GM23338 (cell line): Measurements from ENCODE around the gene BLACAT1. TPM values are rescaled to one million over a fixed set of nuclear protein-coding genes. Genes with fewer than 3 reads are reported as not detected.

Experiments used
- ATAC-seq: fragments of 200-7000 bp; cut with Tn5 transposase; 3 replicates; pipeline ENCODE4 v1.9.1; 2020
- DNase-seq: peaks from one replicate; pipeline ENCODE4 v3.0.0-alpha.2; 2015; ENCODE audit warnings: low spot score
- H2AFZ ChIP-seq: fragments of 200-600 bp; sonication (generic); 2 replicates; pipeline ENCODE4 v1.8.0; 2016; ENCODE audit warnings: antibody characterized with exemption, mild to moderate bottlenecking, moderate library complexity
- H3F3A ChIP-seq: fragments of 200-600 bp; sonication (generic); replicated peaks from 2 replicates; pipeline ENCODE4 v1.8.0; 2017; ENCODE audit warnings: antibody characterized with exemption, mixed run types, low read depth
- H3K27ac ChIP-seq: fragments of 200-600 bp; sonication (generic); 2 replicates; pipeline ENCODE4 v1.6.1; 2016; ENCODE audit warnings: low read depth
- H3K27me3 ChIP-seq: fragments of 200-600 bp; sonication (generic); 2 replicates; pipeline ENCODE4 v1.8.0; 2016; ENCODE audit warnings: mild to moderate bottlenecking, mixed run types, moderate library complexity; ENCODE audit not compliant: insufficient read depth
- H3K36me3 ChIP-seq: fragments of 200-600 bp; sonication (generic); 2 replicates; pipeline ENCODE4 v1.8.0; 2016; ENCODE audit warnings: mild to moderate bottlenecking; ENCODE audit not compliant: insufficient read depth
- H3K4me1 ChIP-seq: fragments of 200-600 bp; sonication (generic); 2 replicates; pipeline ENCODE4 v1.8.0; 2016; ENCODE audit warnings: mild to moderate bottlenecking, moderate library complexity; ENCODE audit not compliant: insufficient read depth
- H3K4me2 ChIP-seq: fragments of 200-600 bp; sonication (generic); 2 replicates; pipeline ENCODE4 v1.7.1; 2017; ENCODE audit warnings: mixed run types
- H3K4me3 ChIP-seq: fragments of 200-600 bp; sonication (generic); 2 replicates; pipeline ENCODE4 v1.6.1; 2016; ENCODE audit warnings: mixed run types
- H3K79me2 ChIP-seq: fragments of 200-600 bp; sonication (generic); replicated peaks from 2 replicates; pipeline ENCODE4 v1.8.0; 2017; ENCODE audit warnings: mild to moderate bottlenecking; ENCODE audit not compliant: insufficient read depth
- H3K9me2 ChIP-seq: fragments of 200-600 bp; sonication (generic); 2 replicates; pipeline ENCODE4 v1.8.0; 2017; ENCODE audit not compliant: insufficient read depth
- H4K20me1 ChIP-seq: fragments of 200-600 bp; sonication (generic); replicated peaks from 2 replicates; pipeline ENCODE4 v1.8.0; 2017; ENCODE audit warnings: mild to moderate bottlenecking; ENCODE audit not compliant: insufficient read depth
- H3K27ac Mint-ChIP-seq: 2 replicates; pipeline ENCODE4 v1.8.0; 2020; ENCODE audit warnings: inconsistent platforms, mild to moderate bottlenecking, moderate library complexity, mixed read lengths
- H3K27me3 Mint-ChIP-seq: 3 replicates; pipeline ENCODE4 v1.8.0; 2022; ENCODE audit warnings: low read depth, mild to moderate bottlenecking, moderate library complexity, mixed read lengths, inconsistent platforms; ENCODE audit not compliant: insufficient read depth, poor library complexity
- H3K36me3 Mint-ChIP-seq: 3 replicates; pipeline ENCODE4 v1.8.0; 2021; ENCODE audit warnings: low read depth, mild to moderate bottlenecking, inconsistent platforms, moderate library complexity, mixed read lengths
- H3K4me1 Mint-ChIP-seq: 3 replicates; pipeline ENCODE4 v1.8.0; 2020; ENCODE audit warnings: mild to moderate bottlenecking, inconsistent platforms, mixed read lengths
- H3K4me3 Mint-ChIP-seq: 3 replicates; pipeline ENCODE4 v1.8.0; 2021; ENCODE audit warnings: moderate library complexity, mild to moderate bottlenecking, inconsistent platforms, mixed read lengths
- H3K9me3 Mint-ChIP-seq: 3 replicates; pipeline ENCODE4 v1.8.0; 2020; ENCODE audit warnings: moderate library complexity, mild to moderate bottlenecking, inconsistent platforms, mixed read lengths
- CREB1 ChIP-seq: fragments of 250-450 bp; sonication (Bioruptor Pico); IDR thresholded peaks from 2 replicates; pipeline ENCODE4 v1.5.0; 2020; ENCODE audit warnings: low read depth, mild to moderate bottlenecking, moderate library complexity
- EZH2 ChIP-seq: fragments of 200-600 bp; sonication (generic); IDR thresholded peaks from one replicate; pipeline ENCODE4 v1.8.0; 2017; ENCODE audit warnings: antibody characterized with exemption, mild to moderate bottlenecking, low read depth; ENCODE audit not compliant: unreplicated experiment
- EZH2phosphoT487 ChIP-seq: fragments of 200-600 bp; sonication (generic); IDR thresholded peaks from one replicate; pipeline ENCODE4 v1.8.1; 2018; ENCODE audit warnings: antibody characterized with exemption; ENCODE audit not compliant: unreplicated experiment
- JUNB ChIP-seq: IDR thresholded peaks from one replicate; pipeline ENCODE4 v1.6.1; 2016; ENCODE audit warnings: antibody characterized with exemption; ENCODE audit not compliant: unreplicated experiment
- NANOG ChIP-seq: IDR thresholded peaks from 2 replicates; pipeline ENCODE4 v1.6.1; 2016; ENCODE audit warnings: antibody characterized with exemption, borderline replicate concordance
- STAT1 ChIP-seq: IDR thresholded peaks from one replicate; pipeline ENCODE4 v1.6.1; 2016; ENCODE audit warnings: antibody characterized with exemption; ENCODE audit not compliant: unreplicated experiment
- ZNF114 ChIP-seq: fragments of 250-450 bp; sonication (Bioruptor Pico); IDR thresholded peaks from 2 replicates; pipeline ENCODE4 v1.5.0; 2020; ENCODE audit warnings: mild to moderate bottlenecking, moderate library complexity
- ZNF331 ChIP-seq: fragments of 250-450 bp; sonication (Bioruptor Pico); IDR thresholded peaks from 2 replicates; pipeline ENCODE4 v1.5.0; 2020; ENCODE audit warnings: low read depth, mild to moderate bottlenecking, moderate library complexity
- polyA plus RNA-seq: library from polyadenylated mRNA; unstranded; fragments of >200 nt; fragmentation: Nextera tagmentation; extraction: Ambion mirVana; gene quantifications from 2 replicates; pipeline ENCODE4 v1.2.1, GENCODE V29; 2016
- total RNA-seq: library from RNA; depleted of rRNA; stranded (reverse); fragments of >200 nt; shearing (Covaris generic); gene quantifications from 2 replicates; pipeline ENCODE4 v1.2.3, GENCODE V29; 2014
- TF ChIP-seq, protein P1 (sequence below): IDR thresholded peaks from 2 replicates; pipeline ENCODE4 v1.6.1; 2016; ENCODE audit warnings: antibody characterized with exemption
- TF ChIP-seq, protein P2 (sequence below), 2 experiments: fragments of 200-600 bp in 1 of 2; sonication (generic) in 1 of 2; conservative IDR thresholded peaks; 2 replicates each; pipeline versions ENCODE4 v1.5.1 to v1.6.1; 2016 to 2017; ENCODE audit warnings: antibody characterized with exemption in 2 of 2, low read depth in 2 of 2, mild to moderate bottlenecking in 2 of 2, moderate library complexity in 1 of 2
- TF ChIP-seq, protein P3 (sequence below): IDR thresholded peaks from one replicate; pipeline ENCODE4 v1.6.1; 2018; ENCODE audit warnings: antibody characterized with exemption; ENCODE audit not compliant: unreplicated experiment

BLACAT1 gene
- total and polyA plus RNA-seq, 2 experiments from 2014 or later = 1.6 to 6.2 TPM

DNA sequence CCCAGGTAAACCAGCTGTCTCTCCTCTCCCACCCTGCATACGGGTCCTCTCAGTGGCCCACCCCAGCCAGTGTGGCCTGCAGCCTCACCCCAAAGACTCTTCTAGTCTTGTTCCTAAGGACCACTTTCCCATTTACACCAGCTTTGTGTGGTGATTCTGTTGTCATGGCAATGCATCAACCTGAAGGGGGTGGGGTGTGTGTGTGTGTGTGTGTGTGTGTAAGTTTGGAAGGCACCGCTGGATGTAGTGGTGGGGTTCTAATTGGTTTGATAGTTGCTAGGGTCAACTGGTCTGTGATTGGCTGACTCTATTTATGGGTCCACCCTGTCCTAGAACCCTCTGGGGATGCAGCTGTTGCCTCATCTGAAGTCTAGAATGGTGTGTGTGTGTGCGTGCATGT lies 43.9 kb upstream of the BLACAT1 start:
- Histone ChIP-seq H3K27me3 (no peaks in the 10 kb centered on the region), H3K4me3 (no peak overlapping the region), H3K36me3 (no peaks in the 10 kb centered on the region), H3K27ac (no peak overlapping the region), H3K4me2 (no peak overlapping the region), H4K20me1 (no peaks in the 10 kb centered on the region), H3K4me1 (peaks cover 28% of the 10 kb centered on the region), H3K9me2 (0 out of 2 replicates have a peak, but pooled peaks cover 3% of the 10 kb centered on the region), H3F3A (0 out of 2 replicates have a peak, but pooled peaks cover 4% of the 10 kb centered on the region), H3K79me2 (no peaks in the 10 kb centered on the region; the same call in 1 of the 2 replicates), H2AFZ (no peak overlapping the region)
- Mint-ChIP-seq H3K4me3 (no peak overlapping the region), H3K27me3 (peaks cover 10% of the 10 kb centered on the region), H3K36me3 (no peaks in the 10 kb centered on the region), H3K27ac (no peak overlapping the region), H3K4me1 (peaks cover 46% of the 10 kb centered on the region), H3K9me3 (peaks cover 3% of the 10 kb centered on the region; the same call in 2 of the 3 replicates)
- no peak for DNase-seq
- no peak for ATAC-seq
- TF ChIP-seq, protein P1, sequence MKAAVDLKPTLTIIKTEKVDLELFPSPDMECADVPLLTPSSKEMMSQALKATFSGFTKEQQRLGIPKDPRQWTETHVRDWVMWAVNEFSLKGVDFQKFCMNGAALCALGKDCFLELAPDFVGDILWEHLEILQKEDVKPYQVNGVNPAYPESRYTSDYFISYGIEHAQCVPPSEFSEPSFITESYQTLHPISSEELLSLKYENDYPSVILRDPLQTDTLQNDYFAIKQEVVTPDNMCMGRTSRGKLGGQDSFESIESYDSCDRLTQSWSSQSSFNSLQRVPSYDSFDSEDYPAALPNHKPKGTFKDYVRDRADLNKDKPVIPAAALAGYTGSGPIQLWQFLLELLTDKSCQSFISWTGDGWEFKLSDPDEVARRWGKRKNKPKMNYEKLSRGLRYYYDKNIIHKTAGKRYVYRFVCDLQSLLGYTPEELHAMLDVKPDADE = no peak
- TF ChIP-seq STAT1 (no peak), EZH2 (no peak)
- TF ChIP-seq, protein P2, sequence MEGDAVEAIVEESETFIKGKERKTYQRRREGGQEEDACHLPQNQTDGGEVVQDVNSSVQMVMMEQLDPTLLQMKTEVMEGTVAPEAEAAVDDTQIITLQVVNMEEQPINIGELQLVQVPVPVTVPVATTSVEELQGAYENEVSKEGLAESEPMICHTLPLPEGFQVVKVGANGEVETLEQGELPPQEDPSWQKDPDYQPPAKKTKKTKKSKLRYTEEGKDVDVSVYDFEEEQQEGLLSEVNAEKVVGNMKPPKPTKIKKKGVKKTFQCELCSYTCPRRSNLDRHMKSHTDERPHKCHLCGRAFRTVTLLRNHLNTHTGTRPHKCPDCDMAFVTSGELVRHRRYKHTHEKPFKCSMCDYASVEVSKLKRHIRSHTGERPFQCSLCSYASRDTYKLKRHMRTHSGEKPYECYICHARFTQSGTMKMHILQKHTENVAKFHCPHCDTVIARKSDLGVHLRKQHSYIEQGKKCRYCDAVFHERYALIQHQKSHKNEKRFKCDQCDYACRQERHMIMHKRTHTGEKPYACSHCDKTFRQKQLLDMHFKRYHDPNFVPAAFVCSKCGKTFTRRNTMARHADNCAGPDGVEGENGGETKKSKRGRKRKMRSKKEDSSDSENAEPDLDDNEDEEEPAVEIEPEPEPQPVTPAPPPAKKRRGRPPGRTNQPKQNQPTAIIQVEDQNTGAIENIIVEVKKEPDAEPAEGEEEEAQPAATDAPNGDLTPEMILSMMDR (conservative IDR thresholded peaks at IDR 0.05; ENCODE audit: low read depth in 2 of 2) = no peak

DNA sequence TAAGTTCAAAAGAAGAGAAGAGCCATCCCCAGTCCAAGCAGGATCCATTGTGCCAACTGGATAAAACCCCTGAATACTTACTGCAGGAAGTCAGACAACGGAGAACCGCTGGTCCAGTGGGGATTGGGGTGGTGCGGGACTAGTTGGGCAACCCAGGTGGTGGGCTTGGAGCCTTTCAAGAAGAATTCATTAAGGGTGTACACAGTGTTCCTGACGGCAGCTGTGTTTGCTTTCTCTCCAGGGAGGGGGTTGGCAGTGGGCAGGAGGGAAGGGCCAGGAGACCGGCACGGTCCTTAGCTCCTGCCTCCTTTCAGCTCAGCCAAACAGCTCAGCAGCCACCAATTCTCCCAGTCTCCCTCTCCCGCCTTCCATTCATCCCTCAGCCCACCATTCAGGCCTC lies 41.5 kb upstream of the BLACAT1 start:
- Mint-ChIP-seq H3K36me3 (no peaks in the 10 kb centered on the region), H3K9me3 (peaks cover 3% of the 10 kb centered on the region; the same call in 2 of the 3 replicates), H3K27me3 (peaks cover 24% of the 10 kb centered on the region), H3K4me3 (no peak overlapping the region), H3K27ac (no peak overlapping the region), H3K4me1 (peaks cover 48% of the 10 kb centered on the region)
- Histone ChIP-seq H3K79me2 (no peaks in the 10 kb centered on the region), H3K4me2 (no peak overlapping the region), H3K4me1 (peaks cover 27% of the 10 kb centered on the region), H3K36me3 (no peaks in the 10 kb centered on the region), H2AFZ (no peak overlapping the region), H3F3A (no peaks in the 10 kb centered on the region), H3K4me3 (no peak overlapping the region), H3K9me2 (0 out of 2 replicates have a peak, but pooled peaks cover 3% of the 10 kb centered on the region), H4K20me1 (no peaks in the 10 kb centered on the region), H3K27ac (no peak overlapping the region), H3K27me3 (no peaks in the 10 kb centered on the region)
- DNase-seq (no peak), ATAC-seq (no peak)
- TF ChIP-seq EZH2phosphoT487 (no peak), STAT1 (no peak)

DNA sequence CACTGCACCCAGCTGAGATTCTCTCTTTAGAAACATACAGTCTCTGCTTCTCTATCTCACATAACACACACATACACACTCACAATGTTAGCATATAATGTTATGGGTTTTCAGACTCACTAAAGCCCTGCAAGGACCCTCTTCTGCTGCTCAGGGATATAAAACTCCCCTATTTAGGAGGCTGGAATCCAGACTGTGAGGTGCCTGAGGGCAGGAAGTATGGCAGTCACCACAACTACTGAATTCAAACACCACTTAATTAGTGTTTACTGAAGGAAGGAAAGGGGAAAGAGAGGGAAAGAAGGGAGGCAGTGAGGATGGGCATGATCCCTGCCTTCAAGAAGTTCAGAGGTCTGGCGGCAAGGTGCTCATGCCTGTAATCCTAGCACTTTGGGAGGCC lies 40.8 kb upstream of the BLACAT1 start:
- Mint-ChIP-seq H3K27ac (no peak overlapping the region), H3K4me3 (no peak overlapping the region), H3K36me3 (no peaks in the 10 kb centered on the region), H3K4me1 (peaks cover 50% of the 10 kb centered on the region), H3K9me3 (peaks cover 3% of the 10 kb centered on the region; the same call in 2 of the 3 replicates), H3K27me3 (peaks cover 27% of the 10 kb centered on the region)
- Histone ChIP-seq H3K4me1 (peaks cover 32% of the 10 kb centered on the region), H3K4me2 (no peak overlapping the region), H3K79me2 (no peaks in the 10 kb centered on the region), H3K27me3 (no peaks in the 10 kb centered on the region), H3F3A (no peaks in the 10 kb centered on the region), H3K36me3 (no peaks in the 10 kb centered on the region), H2AFZ (no peak overlapping the region), H4K20me1 (no peaks in the 10 kb centered on the region), H3K4me3 (no peak overlapping the region), H3K9me2 (0 out of 2 replicates have a peak, but pooled peaks cover 3% of the 10 kb centered on the region), H3K27ac (no peak overlapping the region)
- DNase-seq = no peak
- ATAC-seq = no peak
- TF ChIP-seq, protein P1 = no peak
- TF ChIP-seq CREB1 (CRISPR knock-in tag) = no peak
- TF ChIP-seq, protein P3, sequence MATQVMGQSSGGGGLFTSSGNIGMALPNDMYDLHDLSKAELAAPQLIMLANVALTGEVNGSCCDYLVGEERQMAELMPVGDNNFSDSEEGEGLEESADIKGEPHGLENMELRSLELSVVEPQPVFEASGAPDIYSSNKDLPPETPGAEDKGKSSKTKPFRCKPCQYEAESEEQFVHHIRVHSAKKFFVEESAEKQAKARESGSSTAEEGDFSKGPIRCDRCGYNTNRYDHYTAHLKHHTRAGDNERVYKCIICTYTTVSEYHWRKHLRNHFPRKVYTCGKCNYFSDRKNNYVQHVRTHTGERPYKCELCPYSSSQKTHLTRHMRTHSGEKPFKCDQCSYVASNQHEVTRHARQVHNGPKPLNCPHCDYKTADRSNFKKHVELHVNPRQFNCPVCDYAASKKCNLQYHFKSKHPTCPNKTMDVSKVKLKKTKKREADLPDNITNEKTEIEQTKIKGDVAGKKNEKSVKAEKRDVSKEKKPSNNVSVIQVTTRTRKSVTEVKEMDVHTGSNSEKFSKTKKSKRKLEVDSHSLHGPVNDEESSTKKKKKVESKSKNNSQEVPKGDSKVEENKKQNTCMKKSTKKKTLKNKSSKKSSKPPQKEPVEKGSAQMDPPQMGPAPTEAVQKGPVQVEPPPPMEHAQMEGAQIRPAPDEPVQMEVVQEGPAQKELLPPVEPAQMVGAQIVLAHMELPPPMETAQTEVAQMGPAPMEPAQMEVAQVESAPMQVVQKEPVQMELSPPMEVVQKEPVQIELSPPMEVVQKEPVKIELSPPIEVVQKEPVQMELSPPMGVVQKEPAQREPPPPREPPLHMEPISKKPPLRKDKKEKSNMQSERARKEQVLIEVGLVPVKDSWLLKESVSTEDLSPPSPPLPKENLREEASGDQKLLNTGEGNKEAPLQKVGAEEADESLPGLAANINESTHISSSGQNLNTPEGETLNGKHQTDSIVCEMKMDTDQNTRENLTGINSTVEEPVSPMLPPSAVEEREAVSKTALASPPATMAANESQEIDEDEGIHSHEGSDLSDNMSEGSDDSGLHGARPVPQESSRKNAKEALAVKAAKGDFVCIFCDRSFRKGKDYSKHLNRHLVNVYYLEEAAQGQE = no peak
- no peak for TF ChIP-seq JUNB
- TF ChIP-seq NANOG = no peak
- no peak for TF ChIP-seq ZNF114 (CRISPR knock-in tag)
- no peak for TF ChIP-seq ZNF331 (CRISPR knock-in tag)
